NCI-H2081 (cell line): Measurements from ENCODE around the gene SEC31B.

Source experiments
- DNase-seq, 2 experiments: peaks; one replicate each; lab custom pipeline; 2025; lab: John Stamatoyannopoulos, UW

The SEC31B gene

DNA sequence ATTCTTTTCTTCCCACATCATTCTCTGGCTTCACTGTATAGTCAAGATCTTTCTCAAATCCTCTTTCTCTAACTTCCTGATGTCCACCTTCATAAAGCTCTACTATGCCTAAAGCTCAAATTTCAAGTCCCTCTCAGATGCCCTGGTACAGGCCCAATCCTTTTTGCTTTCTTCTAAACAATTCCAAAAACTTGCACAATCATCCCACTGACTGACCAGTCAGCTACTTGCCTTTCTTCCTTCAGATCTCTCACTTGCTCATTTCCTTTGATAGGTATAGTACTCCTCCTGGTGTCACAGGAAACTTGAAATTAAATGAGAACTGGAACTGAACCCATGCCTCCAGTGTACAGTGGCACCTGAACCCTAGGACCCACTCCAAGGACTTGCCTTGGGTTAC lies 18.2 kb downstream of the SEC31B start:
- no peak for DNase-seq

- DNase-seq, result no peak
Measured at GRCh38 chr10:100498059-100498458, 21.6 kb downstream of the SEC31B start.

GRCh38 chr10:100496567-100496966 lies 23.1 kb downstream of the SEC31B start:
- DNase-seq, result no peak

GRCh38 chr10:100490531-100490930 lies 29.1 kb downstream of the SEC31B start:
- DNase-seq, result no peak

DNA sequence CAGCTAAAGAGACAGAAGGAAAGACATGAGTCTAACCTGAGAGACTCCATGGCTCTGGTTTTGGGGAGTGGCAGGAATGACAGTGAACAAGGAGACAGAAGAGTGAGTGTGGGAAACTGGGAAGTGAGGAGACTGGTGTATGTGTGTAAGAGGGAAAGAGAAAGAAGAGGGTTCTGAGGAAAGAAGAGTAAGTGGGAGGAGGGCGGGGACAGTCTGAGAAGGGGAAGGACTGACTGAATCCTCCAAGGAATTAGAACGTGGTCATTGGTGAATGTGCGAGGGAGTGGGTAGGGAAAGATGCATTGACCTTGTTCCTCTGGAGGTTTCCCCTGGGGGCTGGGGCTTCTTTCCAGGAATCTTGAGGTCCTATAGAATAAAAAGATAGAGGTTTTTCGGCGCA lies 30.3 kb downstream of the SEC31B start:
- no peak for DNase-seq

- no peak for DNase-seq
Measured at GRCh38 chr10:100487529-100487928, 32.1 kb downstream of the SEC31B start.

DNA sequence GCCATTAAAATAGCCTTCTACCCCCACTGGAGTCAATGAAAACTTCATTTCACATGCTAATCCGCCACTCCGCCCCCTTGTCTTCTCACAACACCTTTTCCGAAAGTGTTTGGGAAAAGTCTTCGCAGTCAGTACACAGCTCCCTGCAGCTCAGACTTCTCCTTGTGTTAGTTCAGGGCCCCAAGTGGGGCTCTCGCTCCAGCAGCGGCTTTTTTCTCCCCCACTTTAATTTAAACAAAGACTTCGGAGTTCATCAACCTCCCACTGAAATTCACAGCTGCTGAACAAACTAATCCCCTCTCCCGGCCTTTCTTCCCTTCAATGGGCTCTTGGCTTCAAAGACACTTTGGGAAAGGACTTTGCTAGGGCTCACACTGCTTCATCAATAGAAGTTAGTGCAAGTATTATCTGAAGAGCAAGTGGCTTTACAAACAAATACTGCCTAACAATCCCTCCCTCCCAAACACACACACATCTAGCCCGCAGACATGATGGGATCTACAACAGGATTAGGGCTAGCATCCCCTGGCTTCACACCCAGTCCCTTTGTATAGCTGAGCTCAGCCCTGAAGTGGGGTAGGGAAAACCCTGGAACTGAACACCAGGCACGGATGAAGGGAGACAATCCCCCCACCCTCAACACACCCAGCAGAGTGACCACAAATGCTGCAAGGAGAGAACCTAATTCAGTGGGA lies 33.7 kb downstream of the SEC31B start:
- DNase-seq, result no peak

- DNase-seq, result no peak
Measured at GRCh38 chr10:100485366-100485765, 34.3 kb downstream of the SEC31B start.

DNA sequence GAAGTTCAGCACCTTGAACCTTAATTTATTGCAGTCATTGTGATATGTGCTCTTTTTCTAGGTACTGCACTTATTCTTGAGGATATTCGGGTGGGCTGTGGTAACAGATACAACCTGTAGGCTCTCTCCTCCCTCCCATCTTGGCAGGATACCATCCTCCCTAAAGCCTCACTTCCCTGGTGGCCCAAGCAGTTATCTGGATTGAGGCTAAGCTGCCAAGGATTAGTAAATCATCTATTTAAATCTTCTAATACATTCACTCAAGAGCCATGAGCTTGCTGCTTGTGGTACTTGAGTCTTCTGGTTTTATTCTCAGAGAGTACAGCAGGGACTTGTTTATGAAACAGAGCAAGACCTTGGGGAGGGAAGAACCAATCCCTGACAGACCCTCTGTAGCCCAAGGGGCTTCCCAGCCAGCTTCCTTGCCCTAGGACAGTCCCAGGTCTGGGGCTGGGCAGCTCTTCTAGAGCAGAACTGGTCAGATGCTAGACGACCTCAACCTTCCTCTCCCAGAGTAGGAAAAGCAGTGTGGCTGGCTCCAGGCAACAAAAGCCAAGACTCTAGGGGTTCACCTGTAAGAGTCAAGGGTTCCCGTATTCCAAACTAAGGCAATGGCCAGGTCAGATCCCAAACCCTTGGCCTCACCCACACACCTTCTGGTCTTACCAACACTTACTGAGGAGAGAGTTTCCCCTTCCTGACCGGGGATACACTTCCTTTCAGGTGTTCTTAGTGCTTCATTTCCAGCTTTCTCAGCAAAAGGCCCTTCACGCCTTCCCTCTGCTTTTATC lies 35.6 kb downstream of the SEC31B start:
- DNase-seq, result no peak

DNA sequence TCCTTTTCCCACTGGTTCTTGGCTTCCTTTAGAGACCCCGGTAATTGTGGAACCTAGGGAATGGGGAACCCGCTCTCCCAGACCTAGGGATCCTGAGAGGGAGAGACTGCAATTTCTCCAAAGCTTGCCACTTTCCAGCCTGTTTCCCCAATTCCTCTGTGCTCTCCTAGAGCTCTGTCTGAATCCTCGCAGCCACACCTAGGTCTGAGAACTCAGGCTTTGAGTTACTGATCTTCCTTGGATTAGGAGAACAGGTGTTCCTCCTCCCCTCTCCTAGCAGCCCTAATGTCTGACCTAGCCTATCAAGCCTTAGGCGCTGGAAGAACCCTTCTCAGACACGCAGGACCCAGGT lies 36.9 kb downstream of the SEC31B start:
- no peak for DNase-seq

GRCh38 chr10:100482181-100482833 lies 37.4 kb downstream of the SEC31B start:
- DNase-seq, result peak; percentile 47 to 62

DNA sequence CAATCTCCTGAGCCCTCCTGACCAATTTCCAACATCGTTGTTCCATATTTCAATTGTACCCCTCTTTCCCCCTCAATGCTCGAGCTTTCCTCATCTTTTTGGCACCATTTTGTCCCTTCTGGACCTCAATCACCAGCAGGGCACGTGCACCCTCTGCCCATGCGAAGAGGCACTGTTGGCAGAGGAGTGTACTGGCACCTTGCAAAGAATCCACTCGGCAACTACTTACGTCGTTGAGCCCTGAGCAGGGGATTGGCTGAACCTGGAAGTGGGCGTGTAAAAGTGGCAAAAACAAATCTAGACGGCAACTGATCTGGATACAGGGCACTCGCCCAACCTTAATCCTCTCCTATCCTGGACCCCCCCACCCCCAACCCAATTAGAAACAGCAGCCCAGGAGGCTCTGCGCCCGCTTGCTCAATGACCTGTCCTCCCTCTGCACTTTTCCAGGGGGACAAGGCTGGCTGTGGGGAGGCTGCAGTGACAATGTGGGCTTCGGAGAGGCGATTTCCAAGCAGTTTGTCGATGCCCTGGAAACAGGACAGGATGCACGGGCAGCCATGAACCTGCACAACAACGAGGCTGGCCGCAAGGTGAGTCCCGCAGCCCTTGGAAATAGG lies 38.1 kb downstream of the SEC31B start:
- DNase-seq, result peak; percentile 72 to 85

DNA sequence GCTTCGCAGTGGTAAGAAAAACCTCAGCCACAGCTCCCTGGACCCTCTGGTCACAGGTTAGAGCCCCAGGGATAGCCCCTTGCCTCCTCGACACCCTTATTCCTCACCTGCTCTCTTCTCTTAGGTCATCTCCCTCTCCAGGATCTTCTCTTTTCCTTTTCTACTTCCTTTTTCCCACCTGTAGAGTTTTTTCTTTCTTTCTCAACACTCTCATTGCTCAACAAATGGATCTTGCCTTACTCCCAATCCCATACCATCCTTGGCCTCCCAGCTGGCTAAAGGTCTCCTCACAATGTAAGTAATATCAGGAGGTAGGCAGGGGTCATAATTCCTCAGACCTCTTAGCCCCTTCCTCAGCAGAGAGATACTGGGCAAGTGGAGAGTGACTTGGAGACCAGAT lies 39.7 kb downstream of the SEC31B start:
- no peak for DNase-seq

- no peak for DNase-seq
Measured at GRCh38 chr10:100479037-100479436, 40.6 kb downstream of the SEC31B start.

- DNase-seq, result no peak
Measured at GRCh38 chr10:100477970-100478369, 41.7 kb downstream of the SEC31B start.

- no peak for DNase-seq
Measured at GRCh38 chr10:100470367-100470766, 49.3 kb downstream of the SEC31B start.

DNA sequence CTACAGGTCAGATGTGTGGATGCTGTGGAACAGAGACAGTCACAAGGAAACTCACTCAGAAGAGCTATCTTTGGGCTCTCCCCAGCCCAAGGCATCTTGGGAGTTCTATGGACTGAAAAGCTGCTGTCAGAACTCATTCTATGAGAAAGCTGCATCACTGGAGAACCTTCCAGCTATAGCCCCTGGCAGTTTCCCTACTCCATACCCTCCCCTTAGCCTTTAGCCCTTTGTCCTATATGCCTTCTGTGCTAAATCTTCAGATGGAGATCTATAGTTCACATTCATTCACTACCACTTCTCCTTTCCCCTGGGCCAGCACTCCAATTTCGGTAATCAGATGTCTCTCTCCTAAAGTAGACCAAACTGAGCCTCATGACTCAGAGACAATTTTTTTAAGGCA lies 49.9 kb downstream of the SEC31B start:
- no peak for DNase-seq

DNA sequence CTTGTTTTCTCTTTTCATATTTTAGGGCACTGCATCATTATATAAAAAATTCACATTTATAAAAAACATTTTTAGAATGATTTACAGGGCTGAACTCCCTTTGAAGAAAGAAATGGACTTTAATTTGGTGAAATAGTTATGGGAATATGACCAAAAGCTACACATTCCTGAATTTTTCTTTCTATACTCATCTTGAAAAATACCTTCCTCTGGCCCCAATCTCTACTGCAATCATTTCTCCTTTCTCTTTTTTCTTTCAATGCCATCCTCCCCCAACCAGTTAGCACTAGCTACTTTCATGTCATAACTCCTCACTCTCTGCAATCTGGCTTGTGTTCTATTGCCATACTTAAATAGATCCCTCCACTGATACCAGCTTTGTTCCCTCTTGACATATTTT lies 50.7 kb downstream of the SEC31B start:
- no peak for DNase-seq

DNA sequence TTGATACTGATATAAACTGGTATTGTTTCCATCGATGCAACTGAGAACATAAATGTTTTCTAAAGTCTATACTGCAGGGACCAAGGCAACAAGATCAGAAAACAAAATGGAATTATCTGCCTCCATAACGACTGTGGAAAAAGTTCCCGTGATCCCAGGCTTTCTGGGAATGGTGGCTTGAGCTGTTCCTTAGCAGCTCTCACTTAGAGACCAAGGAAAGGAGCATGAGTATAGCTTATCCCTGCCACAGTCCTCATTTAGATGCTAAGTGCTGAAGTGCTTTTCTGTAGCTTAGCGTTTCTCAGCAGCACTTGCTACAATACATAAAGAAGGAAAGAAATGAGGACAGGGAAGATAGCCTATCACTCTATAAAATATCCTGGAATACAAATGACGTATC lies 51.3 kb downstream of the SEC31B start:
- no peak for DNase-seq

- DNase-seq, result no peak
Measured at GRCh38 chr10:100462709-100463108, 57.0 kb downstream of the SEC31B start, which contains the start of gene WNT8B. Gene WNT8B, plus strand, starts transcription at chr10:100463009. Its CDS starts 160 bp downstream, at chr10:100463169.

DNA sequence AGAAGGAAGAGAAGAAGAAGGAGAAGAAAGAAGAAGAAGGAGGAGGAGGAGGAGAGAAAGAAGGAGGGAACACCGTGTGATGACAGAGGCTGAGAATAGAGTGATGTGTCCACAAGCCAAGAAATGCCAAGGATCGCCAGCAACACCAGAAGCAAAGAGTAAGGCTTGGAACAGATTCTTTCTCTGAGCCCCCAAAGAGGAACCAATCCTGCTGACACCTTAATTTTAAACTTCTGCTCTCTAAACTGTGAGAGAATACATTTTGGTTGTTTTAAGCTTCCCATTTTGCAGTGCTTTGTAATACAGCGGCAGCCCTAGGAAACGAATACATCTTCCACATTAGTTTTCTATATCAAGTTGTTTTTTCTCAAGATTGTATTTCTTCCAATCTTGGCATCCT lies 70.7 kb downstream of the SEC31B start:
- no peak for DNase-seq

- DNase-seq, result no peak
Measured at GRCh38 chr10:100447663-100448062, 72.0 kb downstream of the SEC31B start.
